Thyroid gland (tissue), 4 donors: ENCODE data around the gene KRTAP12-2. TPM values are rescaled to one million over a fixed set of nuclear protein-coding genes. Genes with fewer than 3 reads are reported as not detected.

Experiments used
- DNase-seq, 2 donors: peaks; one replicate each; pipeline ENCODE4 v3.0.0-alpha.2; 2019
- H3K27ac ChIP-seq, 3 donors: fragments of 200-600 bp; sonication (generic); 1 replicate in 2 of 3; 2 replicates in 1 of 3; pipeline ENCODE4 v1.5.1; 2016 to 2019; ENCODE audit warnings: mild to moderate bottlenecking in 1 of 3, moderate library complexity in 1 of 3
- H3K27me3 ChIP-seq: fragments of 200-600 bp; sonication (generic); one replicate; pipeline ENCODE4 v1.5.1; 2019
- H3K36me3 ChIP-seq, 2 donors: fragments of 200-600 bp; sonication (generic); one replicate each; pipeline ENCODE4 v1.5.1; 2016 to 2019
- H3K4me1 ChIP-seq, 2 donors: fragments of 200-600 bp; sonication (generic); one replicate each; pipeline ENCODE4 v1.5.1; 2017 to 2019
- H3K4me3 ChIP-seq, 3 donors: fragments of 200-600 bp; sonication (generic); replicated peaks in 1 of 3; 1 replicate in 2 of 3; 2 replicates in 1 of 3; pipeline ENCODE4 v1.5.1; 2016; ENCODE audit warnings: mild to moderate bottlenecking in 1 of 3
- H3K9me3 ChIP-seq: fragments of 200-600 bp; sonication (generic); one replicate; pipeline ENCODE4 v1.5.1; 2017
- CTCF ChIP-seq, 6 experiments: fragments of 200-600 bp in 3 of 6; fragments of 450-650 bp in 3 of 6; sonication (generic) in 3 of 6; IDR thresholded peaks; one replicate each; pipeline ENCODE4 v1.5.1; 2016 to 2019; ENCODE audit warnings: antibody characterized with exemption in 6 of 6, mild to moderate bottlenecking in 2 of 6, inconsistent platforms in 1 of 6, moderate library complexity in 1 of 6
- POLR2A ChIP-seq, 2 donors: fragments of 450-650 bp; IDR thresholded peaks; one replicate each; pipeline ENCODE4 v1.6.1; 2017; ENCODE audit warnings: antibody characterized with exemption in 2 of 2, mild to moderate bottlenecking in 2 of 2, moderate library complexity in 1 of 2
- WGBS, 2 donors: methylation state at CpG; one replicate each; pipeline ENCODE4 v1.1.5; 2017; 5-methylcytosine and 5-hydroxymethylcytosine counted together
- intact Hi-C: fragments of 100-400 bp; cut with DNase I; formaldehyde crosslinking; loops from one replicate; pipeline ENCODE4 v1.15.1; 2023
- total RNA-seq, 4 donors: library from RNA; depleted of rRNA; stranded (reverse); fragments of >200 nt; gene quantifications; one replicate each; pipeline ENCODE4 v1.2.3, GENCODE V29; 2016

The KRTAP12-2 gene
- total RNA-seq, 4 donors from 2014 or later: 0.89 TPM; not detected in 3

DNA sequence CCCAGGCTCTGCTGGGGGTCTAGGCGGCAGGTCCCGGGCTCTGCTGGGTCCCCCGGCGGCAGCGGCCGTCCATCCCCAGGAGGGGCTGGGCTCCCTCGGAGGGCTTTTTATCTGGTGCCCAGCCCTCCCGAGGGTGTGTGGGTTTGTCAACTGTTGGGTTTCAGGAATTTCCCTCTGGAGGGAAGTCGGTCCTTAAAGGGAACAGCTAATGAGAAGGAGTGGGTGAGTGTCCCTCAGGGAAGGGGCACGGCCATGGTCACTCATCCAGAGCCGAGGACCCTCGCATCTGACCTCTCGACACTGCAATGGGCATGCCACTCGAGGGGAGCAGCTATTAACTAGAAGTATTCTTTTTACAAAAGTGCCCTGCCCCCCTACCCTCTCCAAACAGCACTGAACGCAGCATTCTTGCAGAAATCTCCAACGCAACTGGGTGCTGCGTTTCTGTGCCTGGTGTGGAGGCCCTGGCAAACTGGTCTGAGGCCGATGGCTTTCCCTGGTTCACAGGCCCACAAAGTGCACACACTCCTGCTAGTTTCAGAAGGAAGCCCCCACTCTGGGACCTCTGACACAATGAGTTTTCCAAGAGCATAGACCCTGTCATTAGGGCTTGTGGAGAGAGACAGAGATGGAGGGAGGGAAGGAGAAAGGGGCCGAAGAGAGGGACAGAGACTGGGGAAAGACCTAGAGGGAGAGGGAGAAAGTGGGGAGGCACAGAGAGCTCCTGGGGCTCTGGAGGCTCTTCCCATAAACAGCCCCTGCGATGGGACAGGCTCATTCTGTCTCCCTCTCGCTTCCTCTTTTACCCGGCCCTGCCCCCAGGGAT lies 45.7 kb upstream of the KRTAP12-2 start:
- Histone ChIP-seq H3K27ac (no peak overlapping the region), H3K9me3 (no peaks in the 10 kb centered on the region), H3K36me3 (no peaks in the 10 kb centered on the region), H3K27me3 (peaks cover 6% of the 10 kb centered on the region), H3K4me3 (no peak overlapping the region), H3K4me1 (peaks cover 16 to 57% of the 10 kb centered on the region in 2 donors)
- DNase-seq: peak in 1 of 2 donors; percentile 63
- WGBS, 2 donors: 15 to 19% methylated on average over 19 to 22 of the region's 22 CpGs
- intact Hi-C loops: no loop called here
- TF ChIP-seq POLR2A (IDR thresholded peaks at IDR 0.05) (no peak), CTCF (IDR thresholded peaks at IDR 0.05) (no peak)

DNA sequence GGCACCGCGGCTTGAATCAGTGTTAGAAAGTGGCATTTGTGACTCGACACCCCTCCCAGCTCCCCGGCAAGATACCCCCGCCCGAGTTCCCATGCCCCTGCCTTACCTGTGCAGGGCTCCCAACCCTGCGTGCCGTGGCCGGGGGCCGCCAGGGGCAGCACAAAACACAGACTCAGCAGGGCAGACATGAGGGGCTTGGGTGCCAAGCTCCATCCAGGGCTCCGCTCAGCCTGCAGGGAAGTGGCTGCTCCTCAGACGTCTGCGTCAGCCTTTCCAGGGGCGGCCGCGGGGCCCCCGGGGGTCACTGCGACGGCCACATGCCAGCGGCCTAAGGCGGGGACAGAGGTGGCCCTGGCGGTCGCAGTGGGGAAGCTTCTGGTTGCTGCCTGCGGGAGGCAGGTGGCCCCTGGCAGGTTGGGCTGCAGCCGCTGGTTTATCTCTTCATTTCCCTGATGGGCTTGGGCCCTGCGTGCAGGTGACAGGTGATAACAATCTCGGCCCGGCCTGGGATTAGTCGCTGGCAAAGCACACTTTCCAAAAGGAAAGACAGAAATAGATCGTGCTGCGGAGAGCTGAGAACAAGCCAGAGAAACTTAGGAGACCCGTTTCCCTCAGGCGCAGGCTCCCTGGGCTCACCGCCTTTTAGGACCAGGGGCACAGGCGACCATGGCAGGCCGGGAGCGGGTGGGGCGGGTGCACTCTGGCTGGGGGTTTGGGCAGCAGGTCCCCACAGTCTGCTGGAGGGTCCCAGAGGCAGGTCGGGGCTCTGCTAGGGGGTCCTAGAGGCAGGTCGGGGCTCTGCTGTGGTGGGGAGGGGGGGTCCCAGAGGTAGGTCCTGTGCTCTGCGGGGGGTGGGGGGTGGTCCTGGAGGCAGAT lies 44.8 kb upstream of the KRTAP12-2 start, which contains the start of gene TSPEAR:
TSPEAR (minus strand) TSS at position 246 of the 876 bp plus-strand sequence; CDS start at position 188, 58 bp downstream.
- peak; percentile 45 to 55 for DNase-seq
- Histone ChIP-seq H3K27me3 (peaks cover 6% of the 10 kb centered on the region), H3K4me1 (peaks cover 16 to 59% of the 10 kb centered on the region in 2 donors), H3K9me3 (no peaks in the 10 kb centered on the region), H3K4me3 (peak within 1 kb of the TSS in 1 of 3 donors; percentile 15), H3K36me3 (no peaks in the 10 kb centered on the region), H3K27ac (no peak within 1 kb of the TSS)
- intact Hi-C loops: no loop called here
- TF ChIP-seq CTCF (IDR thresholded peaks at IDR 0.05) (peak in 1 of 6 experiments; percentile 11), POLR2A (IDR thresholded peaks at IDR 0.05) (no peak)
- 4 to 5% methylated on average over 20 to 28 of the region's 41 CpGs for WGBS, 2 donors

DNA sequence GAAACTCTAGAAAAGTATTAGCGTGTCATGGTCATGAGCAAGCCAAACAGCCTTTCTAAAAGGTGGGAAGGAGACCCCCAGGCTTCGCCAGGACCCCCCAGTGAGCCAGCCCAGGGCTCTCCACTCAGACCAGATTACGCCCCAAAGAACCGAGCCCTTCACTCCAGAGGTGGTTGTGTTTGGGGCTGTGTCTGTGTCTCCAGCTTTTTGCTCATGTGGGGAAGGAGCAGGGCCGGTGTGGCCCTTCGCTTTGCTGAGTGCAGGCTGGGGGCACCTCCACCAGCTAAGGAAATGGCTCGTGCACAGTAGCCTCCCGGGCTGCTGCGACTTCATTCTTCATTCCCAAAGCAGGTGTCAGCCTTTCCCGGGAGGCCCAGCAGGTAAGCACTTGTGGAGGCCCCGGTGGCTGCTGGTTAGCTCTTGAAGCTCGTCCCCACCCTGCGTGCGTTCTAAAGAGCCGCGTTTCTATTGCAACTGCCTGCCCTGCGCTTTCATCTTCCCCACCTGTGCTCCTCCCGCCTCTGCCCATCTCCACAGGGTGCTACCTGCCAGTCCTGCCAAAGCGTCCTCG lies 44.1 kb upstream of the KRTAP12-2 start:
- TF ChIP-seq CTCF (IDR thresholded peaks at IDR 0.05) (no peak), POLR2A (IDR thresholded peaks at IDR 0.05) (no peak)
- intact Hi-C loops: no loop called here
- Histone ChIP-seq H3K4me3 (peak overlapping the region in 1 of 3 donors; percentile 15), H3K27me3 (peaks cover 9% of the 10 kb centered on the region), H3K36me3 (no peaks in the 10 kb centered on the region), H3K27ac (no peak overlapping the region), H3K4me1 (peaks cover 16 to 59% of the 10 kb centered on the region in 2 donors), H3K9me3 (no peaks in the 10 kb centered on the region)
- WGBS, 2 donors: 7 to 25% methylated on average over 4 to 20 of the region's 20 CpGs
- DNase-seq: peak; percentile 67 to 75

GRCh38 chr21:44710294-44710665 lies 43.6 kb upstream of the KRTAP12-2 start:
- intact Hi-C loops: no loop called here
- H3K4me1 ChIP-seq: peaks cover 16 to 59% of the 10 kb centered on the region in 2 donors
- WGBS, 2 donors: 13 to 21% methylated on average over 7 to 15 of the region's 17 CpGs
- no peaks in the 10 kb centered on the region for H3K9me3 ChIP-seq
- peaks cover 9% of the 10 kb centered on the region for H3K27me3 ChIP-seq
- TF ChIP-seq CTCF (IDR thresholded peaks at IDR 0.05) (no peak), POLR2A (IDR thresholded peaks at IDR 0.05) (no peak)
- H3K27ac ChIP-seq: no peak overlapping the region
- no peaks in the 10 kb centered on the region for H3K36me3 ChIP-seq
- DNase-seq: no peak
- no peak overlapping the region for H3K4me3 ChIP-seq
